M059J (cell line): ENCODE data around the gene CDH4. TPM values are rescaled to one million over a fixed set of nuclear protein-coding genes. Genes with fewer than 3 reads are reported as not detected.
"Not testable (repeated sequence)": the region's sequence is repeated elsewhere in the genome, so short reads cannot be mapped to it uniquely, and the experiment has no call there.

Source experiments
- DNase-seq: peaks from one replicate; pipeline ENCODE4 v3.0.0-alpha.2; 2012; ENCODE audit warnings: low read depth
- total RNA-seq: library from RNA; depleted of rRNA; stranded (reverse); fragments of >200 nt; shearing (Covaris generic); gene quantifications from 2 replicates; pipeline ENCODE4 v1.2.3, GENCODE V29; 2014

The CDH4 gene
- total RNA-seq, 1 experiment from 2014 or later, result 7.8 TPM

DNA sequence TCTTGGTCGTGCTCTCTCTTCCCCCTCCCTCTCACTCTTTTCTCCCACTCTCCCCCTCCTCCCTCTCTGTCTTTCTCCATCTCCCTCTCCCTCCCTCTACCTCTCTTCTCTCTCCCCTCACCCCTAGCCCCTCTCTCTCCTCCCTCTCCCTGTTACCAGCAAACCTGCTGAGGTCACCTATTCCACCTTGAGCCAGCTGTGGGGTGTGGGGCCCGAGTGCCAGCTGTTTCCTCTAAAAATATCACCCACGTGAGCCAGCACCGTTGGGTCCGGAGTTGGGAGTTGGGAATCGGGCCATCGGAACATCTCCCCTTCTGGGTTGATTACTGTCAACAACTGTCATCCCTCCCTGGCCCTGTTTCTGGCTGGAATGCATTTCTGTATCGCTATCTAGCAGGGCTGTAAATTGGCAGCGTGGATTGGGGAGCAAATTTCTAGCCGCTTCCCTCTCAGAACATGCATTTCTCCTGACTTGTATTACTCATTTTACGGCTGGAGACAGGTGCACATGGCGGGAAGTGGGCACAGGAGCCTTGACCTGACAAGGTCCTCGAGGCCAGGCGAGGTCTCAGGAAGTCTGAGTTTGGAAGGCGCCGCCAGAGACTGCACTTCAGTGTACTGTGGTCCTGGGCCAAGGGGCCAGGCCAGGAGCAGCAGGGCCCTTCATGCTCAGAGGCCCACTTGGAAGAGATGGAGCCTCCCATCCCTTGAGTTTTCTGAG, 165.3 kb downstream of the CDH4 start:
- DNase-seq, result no peak

DNA sequence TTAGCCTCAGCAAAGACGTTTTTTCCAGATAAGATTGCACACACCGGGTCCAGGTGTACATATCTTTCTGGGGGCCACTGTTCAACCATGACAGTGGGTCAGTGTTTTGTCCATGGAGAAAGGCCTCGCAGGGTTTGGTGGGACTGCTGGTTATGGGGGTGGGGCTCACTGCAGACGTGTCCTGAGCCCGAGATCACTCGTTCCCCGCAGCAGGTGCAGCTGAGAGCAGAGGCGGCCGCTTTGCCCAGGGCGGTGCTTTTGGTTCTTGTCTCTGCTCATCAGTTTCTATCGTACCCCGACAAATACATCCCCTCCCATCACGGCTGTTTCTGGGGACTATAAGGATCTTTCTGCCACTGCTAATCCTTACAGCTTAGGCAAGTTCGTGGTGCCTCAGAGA, 166.9 kb downstream of the CDH4 start:
- no peak for DNase-seq

DNA sequence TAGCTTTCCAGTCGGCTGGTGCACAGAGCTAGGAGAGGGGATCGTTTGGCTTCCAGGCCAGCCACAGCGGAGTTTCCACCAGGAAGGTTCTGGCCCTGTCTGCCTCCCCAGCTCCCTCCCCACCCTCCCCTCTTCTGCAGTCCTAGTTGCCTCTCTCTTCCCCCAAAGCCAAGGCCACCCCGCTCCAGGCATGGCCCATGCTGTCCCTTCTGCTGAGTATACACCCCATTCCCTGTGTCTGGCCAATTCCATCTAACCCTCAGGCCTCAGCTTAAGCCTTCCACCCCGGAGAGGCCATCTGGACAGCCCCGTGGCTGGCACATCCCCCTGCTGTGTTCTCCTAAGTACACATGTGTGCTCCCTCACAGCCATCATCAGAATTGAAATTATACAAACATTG, 167.4 kb downstream of the CDH4 start:
- no peak for DNase-seq

DNA sequence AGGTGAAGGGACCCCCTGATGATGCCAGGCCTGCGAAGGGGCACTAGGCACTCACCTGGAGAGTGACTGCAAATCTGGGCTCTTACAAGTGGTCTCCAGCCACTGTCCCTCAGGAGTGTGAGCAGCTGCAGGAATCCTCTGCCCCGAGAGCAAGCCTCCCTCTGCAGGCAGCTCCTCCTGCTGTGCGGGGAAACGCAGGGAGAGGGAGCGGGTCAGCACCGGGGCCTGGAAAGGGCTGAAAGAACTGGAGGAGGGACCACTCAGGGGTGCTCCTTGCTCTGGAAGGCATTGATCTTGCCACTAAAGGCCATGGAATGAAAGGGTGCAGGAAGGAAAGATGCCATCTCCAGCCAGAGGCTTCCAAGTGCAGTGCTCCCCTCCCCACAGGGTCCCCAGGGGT, 168.0 kb downstream of the CDH4 start:
- no peak for DNase-seq

DNA sequence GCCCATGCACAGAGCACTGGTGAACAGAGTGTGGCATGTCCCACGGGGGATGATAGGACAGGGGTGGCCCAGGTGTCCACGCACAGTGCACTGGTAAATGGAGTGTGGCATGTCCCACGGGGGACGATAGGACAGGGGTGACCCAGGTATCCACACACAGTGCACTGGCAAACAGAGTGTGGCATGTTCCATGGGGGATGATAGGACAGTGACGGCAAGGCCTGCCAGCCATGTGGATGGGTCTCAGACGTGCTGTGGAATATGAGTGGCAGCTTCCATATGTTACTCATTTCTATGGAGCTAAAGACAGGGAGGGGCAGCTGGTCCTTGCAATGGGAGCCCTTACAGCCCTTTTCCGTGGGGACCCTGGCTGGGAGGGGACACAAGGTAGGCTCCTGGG, 168.7 kb downstream of the CDH4 start:
- no peak for DNase-seq

DNA sequence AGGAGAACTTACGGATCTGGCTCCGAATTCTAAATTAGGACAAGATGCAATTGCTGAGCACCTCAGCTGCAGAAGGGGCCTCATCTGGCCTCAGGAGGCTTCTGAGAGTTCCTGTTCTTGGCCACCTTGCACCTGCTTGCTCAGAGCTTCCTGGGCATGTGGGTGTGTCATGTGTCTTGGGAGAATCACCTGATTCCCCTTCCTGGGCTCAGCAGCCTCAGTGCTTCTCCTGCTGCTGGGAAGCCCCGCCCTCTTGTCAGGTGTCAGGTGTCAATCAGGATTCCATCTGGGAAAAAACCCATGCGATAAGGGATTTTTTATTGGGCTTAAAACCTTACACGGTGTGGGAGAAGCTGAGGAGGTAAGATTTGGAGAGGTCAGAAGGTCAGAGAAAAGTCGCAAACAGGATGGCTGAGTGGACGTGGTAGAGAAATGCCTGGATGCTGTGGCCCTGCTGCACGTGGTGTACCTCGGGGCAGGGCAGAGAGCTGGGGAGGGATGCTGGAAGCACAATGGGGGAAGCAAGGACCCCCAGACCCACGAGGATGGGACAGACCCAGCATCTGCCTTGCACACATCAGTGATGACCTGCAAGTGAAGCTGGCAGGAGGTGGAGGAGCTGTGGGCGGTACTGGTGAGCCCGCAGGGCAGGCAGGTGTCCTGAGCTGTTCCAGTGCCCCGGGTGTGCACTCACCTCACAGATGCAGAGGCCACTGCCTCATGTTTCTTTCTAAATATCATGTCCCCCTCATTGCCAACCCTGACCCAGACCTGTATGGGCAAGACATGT, 170.8 kb downstream of the CDH4 start:
- no peak for DNase-seq

DNA sequence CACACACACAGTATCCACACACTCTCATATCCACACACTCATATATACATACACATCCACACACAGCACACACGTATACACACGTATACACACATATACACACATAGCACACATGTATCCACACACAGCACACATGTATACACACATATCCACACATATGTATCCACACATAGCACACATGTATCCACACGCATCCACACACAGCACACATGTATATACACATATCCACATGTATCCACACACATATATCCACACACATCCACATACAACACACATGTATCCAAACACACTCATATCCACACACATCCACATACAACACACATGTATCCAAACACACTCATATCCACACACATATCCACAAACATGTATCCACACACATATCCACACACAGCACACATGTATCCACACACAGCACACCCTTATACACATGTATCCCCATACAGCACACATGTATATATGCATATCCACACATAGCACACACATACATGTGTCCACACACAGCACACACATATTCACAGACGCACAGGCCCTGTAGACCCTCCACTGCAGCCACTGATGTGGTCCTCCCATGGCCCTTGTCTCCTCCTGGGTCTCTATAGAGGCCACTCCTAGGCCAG, 172.1 kb downstream of the CDH4 start:
- DNase-seq, result no peak

DNA sequence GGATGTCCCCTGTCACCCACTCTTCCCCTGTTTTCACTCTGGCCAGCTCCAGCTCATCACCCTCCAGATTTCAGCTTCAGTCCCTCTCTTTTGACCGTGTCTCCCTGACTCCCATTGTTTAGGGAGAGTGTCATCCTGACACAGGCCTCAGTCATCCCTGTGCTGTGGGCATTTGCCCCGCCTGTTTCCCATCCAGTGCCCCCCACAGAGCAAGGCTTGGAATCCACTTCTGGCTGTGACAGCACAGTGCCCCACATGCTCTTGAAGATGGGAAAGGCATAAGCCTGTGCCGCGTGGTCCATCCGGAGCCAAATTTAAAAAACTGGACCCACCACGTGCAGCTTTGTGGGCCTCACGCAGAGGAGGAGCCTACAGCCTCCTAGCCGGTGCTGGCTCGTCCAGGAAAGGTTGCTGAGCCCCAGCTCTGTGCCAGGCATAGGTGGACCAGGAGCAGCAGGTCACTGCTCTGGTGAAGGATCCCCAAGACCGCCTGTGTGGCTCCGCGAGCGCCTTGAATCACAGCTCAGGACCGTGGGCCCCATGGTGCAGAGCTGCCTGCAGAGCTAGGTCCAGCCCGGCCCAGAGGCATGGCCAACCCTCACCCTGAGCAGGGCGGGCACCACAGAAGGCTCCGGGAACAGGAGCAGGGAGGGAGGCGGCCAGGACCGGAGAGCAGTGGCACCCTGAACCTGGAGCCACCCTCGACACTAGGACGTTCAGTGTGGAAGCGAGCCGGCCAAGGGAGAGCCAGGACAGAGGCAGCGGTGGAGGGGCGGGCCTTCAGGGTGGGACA, 172.8 kb downstream of the CDH4 start:
- no peak for DNase-seq

DNA sequence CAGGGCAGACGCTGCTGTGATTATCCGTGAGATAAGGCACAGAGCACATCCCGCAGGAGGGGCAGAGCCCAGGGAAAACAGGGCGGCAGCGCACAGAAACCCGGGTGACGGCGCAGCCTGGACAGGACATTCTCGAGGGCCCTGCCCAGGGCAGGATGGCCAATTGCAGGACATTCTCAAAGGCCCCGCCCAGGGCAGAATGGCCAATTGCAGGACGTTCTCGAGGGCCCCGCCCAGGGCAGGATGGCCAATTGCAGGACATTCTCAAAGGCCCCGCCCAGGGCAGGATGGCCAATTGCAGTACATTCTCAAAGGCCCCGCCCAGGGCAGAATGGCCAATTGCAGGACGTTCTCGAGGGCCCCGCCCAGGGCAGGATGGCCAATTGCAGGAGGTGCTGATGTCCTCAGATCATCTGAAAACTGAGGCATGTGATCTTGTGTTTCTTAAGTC, 173.5 kb downstream of the CDH4 start:
- DNase-seq, result not testable (repeated sequence)

DNA sequence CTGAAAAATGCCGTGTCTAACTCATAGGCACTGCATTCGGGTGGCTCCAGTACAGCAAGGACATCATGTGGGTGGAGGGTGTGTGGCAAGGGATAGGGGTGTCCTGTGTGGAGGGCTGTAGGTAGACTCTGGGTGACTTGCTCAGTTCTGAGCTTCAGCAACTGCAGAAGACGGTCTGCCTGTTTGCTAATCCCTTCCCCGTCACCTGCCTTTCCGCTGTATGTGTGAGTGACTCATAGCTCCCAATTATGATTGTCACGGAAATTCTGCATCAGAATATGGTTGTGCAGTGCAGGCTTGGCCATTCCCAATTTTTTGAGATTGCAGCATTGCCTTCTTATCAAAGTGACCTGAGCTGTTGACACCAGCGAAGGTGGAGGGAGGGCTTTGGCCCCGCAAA, 174.3 kb downstream of the CDH4 start:
- peak; percentile 14 for DNase-seq

DNA sequence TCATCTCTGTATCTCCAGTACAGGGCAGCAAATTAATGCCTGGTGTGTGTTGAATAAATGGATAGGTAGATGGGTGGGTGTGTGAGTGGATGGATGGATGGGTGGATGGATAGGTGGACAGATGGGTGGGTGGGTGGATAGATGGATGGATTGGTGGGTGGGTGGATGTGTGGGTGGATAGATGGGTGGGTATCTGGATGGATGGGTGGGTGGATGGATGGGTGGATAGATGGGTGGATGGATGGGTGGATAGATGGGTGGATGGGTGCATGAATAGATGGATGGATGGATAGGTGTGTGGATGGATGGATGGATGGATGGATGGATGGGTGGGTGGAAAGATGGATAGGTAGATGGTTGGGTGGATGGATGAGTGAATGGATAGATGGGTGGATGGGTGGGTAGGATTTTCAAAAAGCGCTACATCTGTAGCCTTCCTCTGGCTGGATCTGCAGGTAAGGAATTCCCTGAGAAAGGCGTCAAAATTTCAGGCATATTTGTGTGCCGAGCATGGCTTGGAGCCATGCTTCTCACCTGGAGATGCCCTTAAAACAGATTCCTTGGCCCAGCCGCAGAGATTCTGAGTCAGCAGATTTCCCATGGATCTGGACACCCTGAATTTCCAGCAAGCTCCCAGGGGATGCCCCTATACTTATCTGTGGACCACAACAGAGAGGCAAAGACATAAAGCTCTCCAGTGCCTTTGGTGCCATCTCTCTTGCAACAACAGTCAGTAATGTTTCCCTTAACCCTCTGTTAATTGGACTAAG, 177.6 kb downstream of the CDH4 start:
- no peak for DNase-seq

DNA sequence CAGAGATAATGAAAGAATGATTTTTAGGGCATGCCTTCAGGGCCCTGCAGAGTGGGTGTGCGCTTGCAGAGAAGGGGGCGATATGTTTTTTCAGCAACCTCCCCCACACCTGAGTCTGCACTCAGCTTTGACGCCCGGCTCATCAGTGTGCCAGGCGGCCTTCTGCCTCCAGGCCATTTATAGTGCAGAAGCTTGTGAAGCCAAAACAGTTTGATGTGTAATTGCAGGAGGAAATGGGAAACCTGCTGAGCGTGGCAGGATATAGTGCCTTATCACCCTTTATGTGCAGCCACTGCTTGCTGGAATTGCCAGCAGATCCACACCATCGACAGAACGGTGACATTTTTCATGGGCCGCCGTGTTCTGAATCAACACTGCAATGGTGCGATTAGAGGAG, 178.2 kb downstream of the CDH4 start:
- no peak for DNase-seq

DNA sequence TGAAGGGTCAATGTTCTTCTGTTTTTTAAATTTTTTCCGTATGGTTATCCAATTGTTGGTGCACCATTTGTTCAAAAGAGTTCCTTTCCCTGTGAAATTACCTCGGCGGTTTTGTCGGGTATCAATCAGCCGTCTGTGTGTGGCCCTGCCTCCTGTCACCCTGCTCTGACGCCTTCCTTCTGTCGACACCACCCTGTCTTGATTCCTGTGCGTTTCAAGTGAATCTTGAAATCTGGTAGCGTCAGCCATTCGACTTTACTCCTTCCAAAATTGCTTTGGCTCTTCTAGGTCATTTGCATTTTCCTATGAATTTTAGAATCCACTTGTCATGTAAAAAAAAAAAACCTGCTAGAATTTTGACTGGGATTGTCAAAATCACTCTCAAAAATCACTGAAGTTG, 181.1 kb downstream of the CDH4 start:
- DNase-seq, result no peak

DNA sequence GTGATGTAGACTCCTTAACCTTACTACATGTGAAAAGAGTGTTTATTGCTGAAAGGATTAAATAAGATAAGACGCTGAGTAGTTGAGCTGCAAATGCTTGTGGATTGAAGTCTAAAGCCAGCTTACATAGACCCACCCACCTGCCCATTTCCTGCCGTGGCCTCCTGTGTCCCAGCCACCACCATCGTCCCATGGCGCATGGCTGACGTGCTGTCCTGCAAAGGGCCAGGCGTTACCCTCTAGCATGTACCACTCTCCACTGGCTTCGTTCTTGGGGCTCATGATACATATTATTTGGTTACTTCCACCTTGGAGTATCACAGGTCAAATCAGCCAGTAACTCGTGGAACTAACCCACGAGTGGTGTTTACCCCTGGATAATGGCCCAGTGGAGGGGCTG, 181.8 kb downstream of the CDH4 start:
- DNase-seq, result no peak

DNA sequence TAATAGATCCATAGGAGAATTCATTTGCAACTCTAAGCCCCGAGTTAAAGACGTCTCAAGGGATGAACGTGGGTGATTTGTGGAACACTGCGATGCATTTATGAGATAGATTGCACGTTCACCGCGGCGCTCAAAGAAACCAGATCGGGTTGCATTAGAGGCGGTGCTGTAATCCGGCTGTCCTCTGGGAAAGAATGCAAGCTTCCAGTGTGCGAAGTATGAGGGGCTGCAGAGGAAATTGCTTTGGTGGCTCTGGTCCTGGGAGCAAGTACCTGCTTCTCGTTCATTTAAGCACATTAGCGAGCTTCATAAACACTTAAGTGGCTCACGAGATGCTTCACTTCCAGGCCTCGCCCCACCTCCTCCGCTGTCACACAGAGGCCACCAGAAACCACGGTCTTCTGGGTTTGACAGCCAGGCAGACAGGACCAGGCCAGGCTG, 182.3 kb downstream of the CDH4 start:
- no peak for DNase-seq

DNA sequence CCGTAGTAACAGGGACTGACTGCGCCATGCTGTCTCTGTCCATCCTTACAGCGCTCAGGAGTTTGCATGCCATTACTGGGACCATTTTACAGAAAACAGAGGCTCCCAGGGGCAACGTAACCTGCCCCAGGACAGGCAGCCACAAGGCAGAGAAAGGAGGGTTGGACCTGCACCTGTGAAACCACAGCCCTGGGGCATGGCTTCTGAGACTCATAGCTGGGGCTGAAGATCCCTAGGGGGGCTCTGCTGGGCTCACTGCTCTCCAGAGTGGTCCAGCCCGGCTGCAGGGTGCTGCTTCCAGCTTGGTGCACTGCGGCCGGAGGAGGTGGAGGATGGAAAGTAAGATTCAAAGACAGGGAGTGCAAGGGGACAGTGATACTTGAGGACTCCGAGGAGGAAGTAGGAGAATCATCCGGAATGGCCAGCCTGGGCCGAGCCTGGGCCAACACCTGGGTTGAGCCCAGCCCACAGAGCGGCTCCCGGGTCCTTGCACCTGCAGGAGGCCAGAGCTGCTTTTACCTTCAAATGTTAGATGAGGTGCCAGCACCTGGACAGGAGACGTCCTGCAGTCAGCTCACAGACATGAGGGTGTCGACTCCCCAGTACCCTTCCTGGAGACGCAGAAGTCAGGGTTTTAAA, 183.2 kb downstream of the CDH4 start:
- no peak for DNase-seq

DNA sequence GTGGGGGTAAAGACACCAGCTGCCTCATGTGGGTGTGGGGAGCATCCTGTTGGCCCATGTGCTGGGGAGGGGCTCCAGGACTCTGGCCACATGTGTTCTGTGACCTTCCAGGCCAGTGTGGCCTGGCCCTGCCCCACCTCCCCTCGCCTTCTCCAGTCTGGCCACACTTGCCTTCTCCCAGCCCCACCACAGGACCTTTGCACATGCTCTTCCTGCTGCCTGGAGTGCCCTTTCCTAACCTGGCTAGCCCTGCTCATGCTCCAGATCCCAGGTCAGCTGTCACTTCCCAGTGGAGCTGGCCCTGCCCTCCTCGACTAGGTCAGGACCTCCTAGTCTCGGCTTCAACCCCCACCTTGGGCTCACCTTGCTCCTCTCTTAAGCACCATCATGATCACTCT, 183.8 kb downstream of the CDH4 start:
- DNase-seq, result no peak

DNA sequence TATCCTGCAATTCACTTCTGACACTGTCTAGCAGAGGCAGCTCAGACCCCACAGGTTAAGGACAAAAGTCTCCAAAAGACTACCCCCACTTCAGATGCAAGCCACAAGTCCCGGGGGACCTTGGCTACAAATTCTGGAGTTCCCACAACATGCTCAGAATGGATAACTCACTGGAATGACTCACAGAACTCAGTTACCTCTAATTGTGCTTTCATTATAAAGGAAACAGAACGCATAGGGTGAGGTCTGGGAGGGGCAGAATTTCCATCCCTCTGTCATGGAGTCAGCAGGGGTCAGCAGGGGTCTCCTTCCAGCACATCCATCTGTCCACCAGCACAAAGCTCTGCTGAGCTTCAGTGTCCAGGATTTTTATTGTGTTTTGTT, 184.2 kb downstream of the CDH4 start:
- peak; percentile 84 for DNase-seq

DNA sequence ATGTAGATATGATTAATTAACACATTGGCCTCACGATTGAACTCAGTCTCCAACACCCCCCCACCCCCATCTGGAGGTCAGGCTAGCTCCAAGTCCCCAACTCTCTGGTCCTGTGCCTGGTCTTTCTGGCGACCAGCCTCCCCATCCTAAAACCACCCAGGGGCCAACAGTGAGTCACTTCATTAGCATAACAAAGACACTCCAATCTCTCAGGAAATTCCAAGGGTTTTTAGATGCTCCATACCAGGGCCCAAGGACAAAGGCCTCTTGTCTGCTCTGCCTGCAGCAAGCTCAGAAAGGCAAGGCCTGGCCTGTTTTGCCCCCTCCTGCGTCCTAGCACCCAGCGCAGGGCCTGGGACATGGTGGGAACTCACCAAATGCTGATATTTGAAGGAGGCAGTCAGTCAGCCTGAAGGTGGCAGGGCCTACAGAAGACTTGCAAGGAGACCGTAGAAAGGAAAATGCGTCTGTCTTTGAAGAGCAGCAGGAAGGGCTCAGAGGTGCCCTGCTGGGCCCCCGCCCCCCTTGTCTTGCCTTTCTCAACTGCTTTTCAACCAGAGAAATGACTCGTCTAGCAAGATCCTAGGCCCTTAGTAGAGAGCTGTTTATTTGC, 184.7 kb downstream of the CDH4 start:
- DNase-seq, result peak; percentile 93
